OCI-M2 (cell line): ENCODE results near the gene KRTAP25-1.

Experiments
- DNase-seq: peaks from one replicate; lab custom pipeline; 2025; ENCODE audit not compliant: unreplicated experiment; lab: John Stamatoyannopoulos, UW

KRTAP25-1 gene, protein sequence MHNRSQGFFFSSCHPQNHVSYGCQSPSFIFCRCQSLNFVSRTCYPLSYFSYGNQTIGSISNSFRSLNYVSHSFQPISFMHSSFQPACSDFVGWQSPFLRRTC

DNA sequence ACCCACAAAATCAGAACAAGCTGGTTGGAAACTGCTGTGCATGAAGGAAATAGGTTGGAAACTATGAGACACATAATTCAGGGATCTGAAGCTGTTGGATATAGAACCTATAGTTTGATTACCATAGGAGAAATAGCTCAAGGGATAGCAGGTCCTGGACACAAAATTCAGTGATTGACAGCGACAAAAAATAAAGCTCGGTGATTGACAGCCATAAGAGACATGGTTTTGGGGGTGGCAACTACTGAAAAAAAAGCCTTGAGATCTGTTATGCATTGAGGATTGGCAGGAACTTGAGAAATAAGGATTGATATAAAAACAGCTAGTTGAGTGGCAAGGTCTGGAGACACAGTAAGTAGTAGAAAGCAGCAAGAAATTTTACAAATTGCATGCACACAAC lies at the start of gene KRTAP25-1:
Gene KRTAP25-1, minus strand, starts transcription at position 300 of the 400 bp plus-strand sequence. Its CDS starts 24 bp downstream, at position 276.
- DNase-seq, result no peak

DNA sequence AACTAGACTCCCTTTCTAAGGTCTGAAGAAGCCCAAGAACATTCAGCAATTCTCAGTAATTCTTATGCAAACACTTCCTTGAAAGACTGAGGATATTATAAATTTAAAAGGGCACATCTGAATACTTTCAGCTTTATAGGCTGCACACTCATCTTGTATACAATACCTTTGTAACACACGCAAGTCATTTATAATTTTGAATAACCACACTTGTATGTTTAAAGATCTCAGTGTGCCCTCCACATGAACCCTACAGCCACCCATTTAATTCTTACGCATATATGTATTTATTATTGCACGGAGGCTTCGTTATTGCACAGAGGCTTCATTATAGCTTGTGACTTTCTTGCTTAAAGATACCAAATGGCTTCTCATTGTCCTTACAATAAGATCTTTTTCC lies 49.4 kb upstream of the KRTAP25-1 start:
- DNase-seq, result no peak

DNA sequence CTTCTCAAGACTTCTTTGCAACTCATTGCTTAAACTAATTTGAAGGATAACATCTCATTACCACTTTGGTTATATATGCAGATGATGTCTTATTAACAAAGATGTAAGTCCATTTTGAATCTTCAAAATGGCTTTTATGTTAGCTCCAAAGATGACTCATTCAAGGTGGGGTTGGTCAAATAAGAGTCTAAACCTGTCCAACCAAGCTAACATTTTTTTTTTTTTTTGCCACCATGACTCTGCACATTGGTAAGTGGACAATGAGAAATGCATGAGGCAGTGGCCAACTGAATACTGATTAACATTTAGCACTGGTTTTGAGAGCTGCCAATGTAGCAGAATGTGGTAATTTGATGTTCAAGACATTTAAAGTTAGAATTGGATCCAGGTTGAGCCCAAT lies 48.5 kb upstream of the KRTAP25-1 start:
- DNase-seq, result no peak

DNA sequence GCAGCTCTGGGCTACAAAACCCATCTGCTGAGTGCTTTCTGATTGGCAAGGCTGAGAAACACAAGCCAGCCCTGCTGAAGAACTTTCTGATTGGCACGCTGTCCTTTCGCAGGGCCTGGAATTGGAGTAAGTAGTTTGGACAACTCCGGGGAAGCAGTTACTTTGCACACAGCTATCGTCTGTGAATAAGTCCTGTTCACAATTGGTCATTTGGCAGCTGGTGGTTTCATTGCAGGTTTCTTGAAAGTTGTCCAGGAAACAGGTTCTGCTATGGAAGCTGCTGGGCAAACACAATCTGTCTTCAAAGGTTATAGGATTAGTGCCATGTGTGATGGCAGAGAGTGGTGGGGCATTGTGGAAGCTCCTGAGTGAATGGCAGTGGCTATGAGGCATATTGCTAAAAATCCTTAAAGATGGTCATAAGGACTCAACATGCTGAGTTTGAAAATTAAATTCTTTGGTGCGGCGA lies 48.0 kb upstream of the KRTAP25-1 start, which contains the start of gene KRTAP27-1:
Gene KRTAP27-1, minus strand, starts transcription at position 419 of the 469 bp plus-strand sequence. Its CDS starts 26 bp downstream, at position 393.
- no peak for DNase-seq

DNA sequence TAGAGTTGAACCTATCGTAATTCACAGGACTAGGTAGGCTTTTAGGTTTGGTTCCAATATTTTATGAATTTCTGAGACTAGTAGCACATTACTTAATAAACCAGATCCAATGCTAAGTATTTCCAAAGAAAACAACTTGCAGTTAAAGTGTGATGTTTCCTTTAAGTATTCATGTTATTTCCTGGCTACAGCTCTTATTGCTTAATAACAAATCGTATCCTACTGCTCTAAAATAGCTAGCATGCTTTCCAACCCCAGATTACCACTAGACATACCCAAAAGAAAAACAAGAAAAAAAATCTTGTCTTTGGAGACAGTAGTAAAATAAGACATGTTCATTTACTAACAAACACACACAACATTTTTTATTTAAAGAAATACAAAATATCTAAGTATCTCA lies 47.3 kb upstream of the KRTAP25-1 start:
- DNase-seq, result no peak

DNA sequence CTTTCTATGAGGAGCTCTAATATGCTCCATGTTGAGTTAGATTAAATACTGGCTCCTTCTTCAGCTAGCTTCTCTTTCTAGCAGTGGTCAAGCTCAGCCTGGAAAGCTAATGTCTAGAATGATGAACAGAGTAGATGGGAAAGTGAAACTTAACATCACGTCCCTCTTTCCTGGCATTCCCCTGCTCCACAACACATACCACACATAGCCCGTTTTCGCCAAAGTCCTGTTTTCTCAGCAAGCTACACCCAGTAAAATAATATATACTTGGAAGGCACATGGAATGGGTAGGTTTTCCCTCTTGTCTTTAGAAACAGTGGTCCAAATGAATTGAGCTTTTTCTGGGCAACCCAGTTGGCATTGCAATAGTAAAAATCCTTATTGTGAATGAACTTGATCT lies 44.4 kb upstream of the KRTAP25-1 start:
- DNase-seq, result no peak

DNA sequence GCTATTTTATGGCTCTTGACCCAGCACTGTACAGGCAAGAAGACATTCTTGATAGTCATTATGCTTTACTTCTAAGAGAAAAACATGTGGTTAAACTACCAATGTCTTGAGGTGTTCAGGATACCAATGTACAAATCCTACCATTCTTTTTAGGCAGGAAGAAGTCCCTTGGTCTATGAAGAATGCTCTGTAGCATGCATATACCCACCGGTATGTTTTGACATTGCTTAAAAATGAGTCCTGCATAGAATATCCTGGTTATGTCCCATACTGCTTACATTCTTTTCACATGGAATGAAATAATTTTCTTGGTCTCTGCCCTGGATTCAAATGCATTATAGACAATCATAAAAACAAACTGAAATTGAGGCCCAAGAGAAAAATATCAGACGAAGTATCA lies 43.4 kb upstream of the KRTAP25-1 start:
- no peak for DNase-seq

DNA sequence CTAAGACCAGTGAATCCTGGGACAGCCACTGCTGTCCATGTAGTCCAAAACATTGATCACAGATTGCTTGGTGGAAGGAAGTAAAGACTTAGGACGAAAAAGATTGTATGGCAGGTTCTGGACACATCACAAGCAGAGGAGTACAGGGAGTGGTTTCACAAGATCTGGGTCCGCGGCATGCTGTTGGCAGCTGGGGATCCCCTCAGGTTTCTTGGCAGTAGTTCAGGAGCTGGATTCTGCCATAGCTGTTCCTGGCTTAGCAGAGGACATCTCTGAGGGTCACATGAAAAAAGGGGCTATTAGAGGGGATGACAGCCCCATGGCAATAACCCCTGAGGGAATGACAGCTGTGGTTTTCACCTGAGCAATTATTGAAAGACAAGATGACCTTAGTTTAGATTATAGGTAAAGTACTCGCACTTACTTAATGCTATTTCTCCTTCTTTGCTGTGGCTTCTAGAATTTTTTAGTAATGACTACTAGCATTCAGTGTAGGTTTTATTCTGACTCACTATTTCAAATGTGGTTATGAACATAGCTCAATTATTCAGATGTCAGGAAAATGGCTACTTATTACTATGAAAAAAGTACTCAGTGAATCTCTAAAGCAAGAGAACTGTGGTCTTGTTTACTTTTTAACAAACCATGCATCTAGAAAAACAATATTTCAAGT lies 40.0 kb upstream of the KRTAP25-1 start:
- no peak for DNase-seq

DNA sequence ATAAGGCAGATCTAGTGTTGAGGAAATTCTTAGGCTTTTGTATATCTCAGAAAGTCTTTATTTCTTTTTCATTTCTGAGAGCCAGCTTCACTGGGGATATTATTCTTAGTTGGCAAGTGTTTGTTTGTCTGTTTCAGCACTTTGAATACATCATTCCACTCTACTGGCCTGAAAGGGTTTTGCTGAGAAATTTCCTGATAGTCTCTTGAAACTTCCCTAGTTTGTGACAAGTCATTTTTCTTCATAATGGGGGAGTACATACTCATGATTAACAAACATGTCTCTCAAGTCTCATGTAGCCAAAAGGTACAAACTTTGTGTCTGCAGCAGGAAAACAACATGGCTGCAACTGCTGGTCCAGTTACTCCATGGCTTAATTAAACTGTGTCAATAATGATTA lies 37.1 kb upstream of the KRTAP25-1 start:
- no peak for DNase-seq

DNA sequence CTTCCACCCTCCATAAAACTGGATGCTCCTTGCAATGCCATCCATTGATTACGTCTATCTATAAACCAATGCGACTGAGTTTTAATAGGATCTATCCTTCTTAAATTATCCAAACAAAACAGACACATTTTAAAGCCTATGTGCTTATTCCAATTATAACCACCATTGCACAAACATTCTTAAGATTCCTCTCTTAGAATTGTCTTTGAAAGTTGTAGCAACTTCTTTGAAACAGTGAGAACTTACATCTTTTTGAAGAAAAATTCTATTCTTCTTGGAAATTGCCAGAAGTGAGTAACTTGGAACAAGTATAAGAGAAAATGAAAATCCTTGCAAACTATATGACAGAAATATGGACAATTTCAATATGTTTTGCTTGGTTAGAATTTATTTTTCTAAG lies 30.9 kb upstream of the KRTAP25-1 start, which contains the start of gene KRTAP26-1:
Gene KRTAP26-1, minus strand, starts transcription at position 101 of the 400 bp plus-strand sequence. CDS start 280 bp downstream, outside the sequence.
- DNase-seq, result no peak

DNA sequence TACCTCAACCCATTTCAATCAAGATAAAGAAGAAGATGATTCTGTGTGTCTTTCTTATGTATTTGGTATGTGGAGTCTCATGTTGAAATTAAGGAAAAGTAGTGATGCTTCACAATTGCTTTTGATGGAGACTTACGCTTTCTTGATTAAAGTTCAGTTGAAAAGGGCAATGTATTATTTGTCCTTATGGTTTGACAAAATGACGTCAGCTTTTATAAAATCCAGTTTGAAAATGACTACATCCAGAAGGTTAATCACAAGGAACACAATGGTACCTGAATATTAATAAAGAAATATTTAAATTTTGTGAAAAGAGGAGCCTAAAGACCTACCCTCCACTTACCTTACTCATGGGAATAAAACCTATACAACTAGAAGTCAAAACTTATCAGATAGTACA lies 26.4 kb upstream of the KRTAP25-1 start:
- DNase-seq, result no peak

DNA sequence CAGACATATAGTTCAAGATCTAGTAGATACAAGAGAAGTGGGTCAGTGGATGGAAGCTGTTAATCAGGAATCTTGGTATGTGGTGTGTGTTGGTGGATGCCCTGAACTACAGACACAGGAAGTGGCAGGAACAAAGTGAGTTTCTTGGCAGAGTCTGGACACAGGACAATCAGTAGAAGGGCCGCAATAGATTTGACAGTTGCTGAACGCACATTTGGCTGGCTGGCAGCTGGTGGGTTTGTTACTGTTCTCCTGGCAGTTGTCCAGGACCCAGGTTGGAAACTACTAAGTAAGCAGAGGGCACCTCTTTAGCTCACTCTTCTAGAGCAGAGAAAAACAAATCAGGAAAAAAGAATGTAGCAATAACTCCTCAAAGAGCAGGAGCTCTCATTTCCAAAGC lies 17.6 kb upstream of the KRTAP25-1 start:
- no peak for DNase-seq

DNA sequence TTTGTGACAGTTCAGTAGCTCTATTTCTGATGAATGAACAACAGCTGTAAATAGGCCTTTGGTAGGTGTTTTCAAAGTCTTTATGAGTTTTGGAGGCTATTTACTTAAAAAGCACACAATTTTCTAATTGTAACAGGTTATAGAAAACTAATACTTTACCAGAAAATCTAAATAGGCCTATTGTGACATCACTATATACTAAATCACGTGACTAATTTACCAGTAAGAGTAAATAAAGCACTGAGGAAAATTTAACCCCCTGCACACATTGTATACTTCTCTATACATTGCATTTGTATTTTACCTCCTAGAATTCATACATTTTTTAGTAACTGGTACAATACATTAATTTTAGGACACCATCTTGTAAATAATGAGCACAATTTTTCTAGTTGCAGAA lies 15.8 kb upstream of the KRTAP25-1 start:
- DNase-seq, result no peak

DNA sequence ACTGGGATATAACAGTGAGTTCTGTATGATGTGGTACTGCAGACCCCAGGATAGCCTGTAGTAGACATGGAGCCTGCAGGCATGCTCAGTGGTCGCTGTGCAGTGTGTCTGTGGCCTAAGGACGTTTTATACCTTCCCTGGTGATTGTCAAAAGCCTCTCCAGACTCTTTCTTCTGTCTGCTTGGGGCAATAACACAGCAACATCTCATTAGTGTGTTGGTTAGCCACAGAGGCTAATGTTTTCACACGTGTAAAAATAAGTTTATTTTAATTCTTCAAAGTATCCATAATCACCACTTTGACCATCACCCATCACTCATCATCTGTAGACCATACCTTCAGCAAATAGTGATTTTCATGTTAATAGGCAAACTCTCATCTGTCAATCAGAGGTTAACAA lies 6.5 kb downstream of the KRTAP25-1 start, which contains the start of gene KRTAP24-1:
Gene KRTAP24-1, minus strand, starts transcription at position 101 of the 400 bp plus-strand sequence. Its CDS starts 18 bp downstream, at position 83.
- no peak for DNase-seq

DNA sequence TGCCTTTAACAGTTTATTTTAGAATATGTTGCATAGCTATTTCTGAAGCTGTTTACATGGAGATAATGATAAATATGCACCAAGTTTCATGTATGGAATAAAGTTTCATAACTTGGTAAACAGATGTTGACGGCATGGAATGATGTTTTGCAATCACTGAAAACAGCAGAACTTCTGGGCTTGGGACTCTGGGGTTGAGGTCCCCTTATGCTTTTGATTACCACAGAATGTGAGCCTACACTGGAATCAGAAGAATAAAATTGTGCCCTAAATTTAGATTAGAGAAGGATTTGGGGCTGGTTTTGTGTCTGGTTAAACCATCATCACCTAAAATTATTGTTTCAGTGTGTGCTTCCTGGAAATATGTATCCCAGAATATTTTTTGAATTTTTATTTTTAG lies 17.7 kb downstream of the KRTAP25-1 start:
- DNase-seq, result no peak

DNA sequence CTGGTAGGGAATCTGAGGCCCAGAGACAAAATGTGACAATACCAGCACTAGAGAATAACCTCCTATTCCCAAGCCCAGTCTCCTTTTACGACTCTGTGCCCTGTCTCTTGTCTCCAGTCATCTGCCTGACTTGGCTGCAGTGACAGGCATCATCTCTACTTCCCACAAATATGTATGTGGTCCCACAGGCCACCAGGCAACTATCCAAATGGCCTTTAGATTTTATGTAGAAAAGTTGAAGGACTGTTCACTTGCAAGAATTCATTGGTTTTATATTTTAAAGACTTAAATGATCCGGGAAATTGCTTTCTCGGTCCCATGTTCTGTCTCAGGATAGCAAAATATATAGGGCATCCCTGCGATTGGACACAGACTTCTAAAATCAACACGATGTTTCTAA lies 18.2 kb downstream of the KRTAP25-1 start:
- DNase-seq, result no peak

DNA sequence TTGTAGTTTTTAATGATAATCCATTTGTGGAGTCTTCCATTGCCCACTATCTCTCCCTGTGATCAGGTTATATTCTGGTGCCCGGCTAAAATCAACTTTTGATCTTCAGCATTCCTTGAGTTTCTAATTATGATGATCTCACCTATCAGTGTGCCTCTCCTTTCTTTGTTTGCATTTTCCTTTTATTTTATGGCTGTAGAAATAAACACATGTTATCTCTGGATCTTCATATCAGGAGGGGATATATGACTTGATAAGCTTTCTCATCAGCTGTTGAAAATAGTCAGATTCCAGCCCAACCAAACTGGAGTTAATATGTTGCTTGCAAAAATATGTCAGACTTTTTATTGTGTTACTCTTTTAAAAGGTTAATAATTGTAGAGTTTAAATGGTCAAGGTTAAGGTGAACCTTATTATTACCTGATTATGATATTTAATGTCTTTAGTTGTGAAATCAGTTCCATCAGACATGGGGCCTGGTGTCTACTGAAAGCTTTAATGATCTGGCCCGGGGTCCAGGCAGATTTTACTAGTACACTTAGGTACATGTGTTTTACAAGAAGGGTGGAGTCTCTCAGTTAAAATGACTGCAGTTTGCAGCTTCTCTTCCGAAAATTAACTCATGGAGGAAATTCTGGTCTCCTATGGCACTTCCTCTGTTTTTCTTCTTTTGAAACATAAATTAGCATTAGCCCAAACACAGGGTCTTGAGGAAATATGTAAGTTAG lies 19.3 kb downstream of the KRTAP25-1 start:
- no peak for DNase-seq

DNA sequence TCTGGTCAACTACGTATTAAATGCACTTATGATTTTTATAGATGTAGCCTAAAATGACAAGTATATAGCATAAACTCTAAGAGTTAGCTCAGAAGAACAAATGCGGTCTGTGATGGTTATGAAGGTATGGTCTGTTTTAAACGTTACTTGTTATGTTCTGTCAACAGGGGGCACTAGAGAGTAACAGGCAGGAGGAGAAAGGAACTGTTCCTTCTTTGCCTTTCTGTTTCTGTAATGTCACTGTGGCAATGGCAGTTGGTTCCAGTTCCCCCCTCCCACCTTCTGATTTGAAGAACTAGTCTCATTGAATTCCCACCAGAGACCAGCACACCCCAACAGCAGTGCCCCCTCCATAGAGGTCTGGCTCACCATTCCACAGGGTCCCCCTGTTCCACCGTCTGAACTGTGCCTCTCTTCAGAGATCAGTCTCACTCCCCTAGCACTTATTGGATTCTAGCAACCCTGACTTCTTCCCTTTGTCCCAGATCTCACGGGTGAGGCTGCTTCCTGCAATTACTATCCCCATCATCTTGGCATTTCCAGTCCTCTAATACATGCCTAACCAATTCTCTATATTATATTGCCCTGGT lies 20.6 kb downstream of the KRTAP25-1 start:
- DNase-seq, result no peak

DNA sequence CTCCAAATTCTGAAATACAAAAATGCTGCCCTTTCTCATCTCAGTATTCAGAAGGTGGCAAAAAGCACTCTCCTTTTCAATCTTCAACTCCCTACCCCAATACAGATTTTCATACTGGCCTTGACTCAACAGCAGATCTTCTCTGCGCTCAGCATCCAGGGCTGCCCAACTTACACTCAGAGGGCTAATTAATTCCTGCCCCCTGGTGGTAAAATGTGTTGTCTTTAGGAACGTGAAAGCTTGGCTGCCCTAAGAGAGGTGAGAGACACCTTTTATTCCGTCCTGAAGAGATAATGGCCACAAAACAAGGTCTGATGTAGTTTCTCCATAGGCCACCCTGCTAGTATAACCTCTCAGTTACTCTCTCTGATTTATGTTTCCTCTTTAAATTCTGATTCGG lies 31.5 kb downstream of the KRTAP25-1 start:
- no peak for DNase-seq

DNA sequence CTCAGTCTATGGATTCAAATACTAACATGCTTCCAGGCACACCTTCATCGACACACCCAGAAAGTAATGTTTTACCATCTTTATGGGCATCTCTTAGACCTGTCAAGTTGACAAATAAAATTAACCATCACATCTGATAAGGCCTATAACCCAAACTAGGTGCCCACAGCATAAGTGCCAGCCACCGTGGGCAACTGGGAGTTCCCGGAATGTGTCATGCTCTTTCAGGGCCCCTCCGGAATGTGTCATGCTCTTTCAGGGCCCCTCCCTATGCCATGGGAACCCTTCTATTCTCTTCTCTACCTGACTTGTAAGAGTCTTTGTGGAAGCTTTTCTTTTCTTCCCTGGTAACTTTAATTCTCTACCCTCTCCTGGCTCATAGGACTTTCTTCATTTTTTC lies 33.2 kb downstream of the KRTAP25-1 start:
- no peak for DNase-seq

DNA sequence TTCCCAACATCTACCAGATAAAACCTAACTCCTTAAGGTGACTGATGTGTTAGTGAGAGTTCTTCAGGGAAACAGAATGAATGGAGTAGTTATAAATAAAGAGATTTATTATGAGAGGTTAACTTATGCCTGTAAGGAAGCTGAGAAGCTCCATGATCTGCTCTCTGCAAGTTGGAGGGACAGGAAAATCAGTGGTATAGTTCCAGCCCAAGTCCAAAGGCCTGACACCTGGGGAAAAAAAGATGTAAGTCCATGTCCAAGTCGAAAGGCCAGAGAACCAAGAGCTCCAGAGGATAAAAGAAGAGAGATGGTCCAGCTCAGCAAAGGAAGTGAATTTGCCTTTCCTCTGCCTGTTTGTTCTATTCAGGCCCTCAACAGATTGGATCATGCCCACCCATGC lies 33.6 kb downstream of the KRTAP25-1 start:
- no peak for DNase-seq

DNA sequence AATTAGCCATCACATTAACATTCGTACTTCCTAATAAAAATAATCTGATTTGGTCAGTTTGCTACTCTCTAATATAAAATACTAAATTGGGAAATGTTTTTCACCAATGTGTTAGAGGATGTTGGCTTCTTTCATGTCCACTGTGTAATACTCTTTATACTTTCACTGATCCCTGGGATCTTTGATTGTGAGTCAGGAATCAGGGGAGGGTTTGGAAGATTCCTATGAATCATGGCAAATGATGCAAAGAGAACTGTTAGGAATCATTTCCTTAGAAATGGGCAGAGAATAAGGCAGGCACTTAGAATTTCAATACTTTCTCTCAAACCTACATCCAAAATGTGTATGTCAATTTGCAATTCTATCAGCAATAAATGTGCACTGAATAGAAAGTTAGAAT lies 37.5 kb downstream of the KRTAP25-1 start:
- no peak for DNase-seq
